DND-41 (cell line): ENCODE results near the gene CLECL1.
"Not testable (repeated sequence)": the region's sequence is repeated elsewhere in the genome, so short reads cannot be mapped to it uniquely, and the experiment has no call there.

Experiments used
- ATAC-seq: fragments of 200-7000 bp; cut with Tn5 transposase; 3 replicates; pipeline ENCODE4 v1.9.1; 2021; ENCODE audit warnings: low read depth; ENCODE audit not compliant: insufficient read depth
- DNase-seq: peaks from one replicate; pipeline ENCODE4 v3.0.0-alpha.2; 2020
- H2AFZ ChIP-seq: 2 replicates; pipeline ENCODE4 v1.6.0; 2012; ENCODE audit warnings: low read depth, low read length
- H3K27ac ChIP-seq: 2 replicates; pipeline ENCODE4 v1.5.1; 2012; ENCODE audit warnings: low read length, inconsistent platforms
- H3K27me3 ChIP-seq: fragments of 200-600 bp; sonication (generic); 2 replicates; pipeline ENCODE4 v1.6.0; 2012; ENCODE audit warnings: low read length, mild to moderate bottlenecking, inconsistent platforms; ENCODE audit not compliant: insufficient read depth, poor library complexity
- H3K36me3 ChIP-seq: 2 replicates; pipeline ENCODE4 v1.5.1; 2012; ENCODE audit warnings: low read length, inconsistent platforms; ENCODE audit not compliant: insufficient read depth
- H3K4me1 ChIP-seq: 2 replicates; pipeline ENCODE4 v1.5.1; 2012; ENCODE audit warnings: mild to moderate bottlenecking, low read length; ENCODE audit not compliant: insufficient read depth
- H3K4me2 ChIP-seq: 2 replicates; pipeline ENCODE4 v1.6.0; 2012; ENCODE audit warnings: mild to moderate bottlenecking, moderate library complexity, low read length, inconsistent platforms; ENCODE audit not compliant: insufficient read depth
- H3K4me3 ChIP-seq, 2 experiments: fragments of 200-600 bp in 1 of 2; shearing (Covaris generic) in 1 of 2; 2 replicates each; pipeline ENCODE4 v1.5.1; 2012 to 2016; ENCODE audit warnings: inconsistent platforms in 2 of 2, low read length in 2 of 2, mild to moderate bottlenecking in 2 of 2, low read depth in 1 of 2, moderate library complexity in 1 of 2
- H3K79me2 ChIP-seq: 2 replicates; pipeline ENCODE4 v1.6.0; 2012; ENCODE audit warnings: low read length, inconsistent platforms; ENCODE audit not compliant: insufficient read depth
- H3K9ac ChIP-seq: 2 replicates; pipeline ENCODE4 v1.6.0; 2012; ENCODE audit warnings: low read depth, mild to moderate bottlenecking, inconsistent platforms, low read length, moderate library complexity
- H3K9me3 ChIP-seq: 2 replicates; pipeline ENCODE4 v1.5.1; 2012; ENCODE audit warnings: low read length, moderate library complexity, mild to moderate bottlenecking, inconsistent platforms; ENCODE audit not compliant: insufficient read depth, severe bottlenecking
- H4K20me1 ChIP-seq: 2 replicates; pipeline ENCODE4 v1.6.0; 2012; ENCODE audit warnings: low read length; ENCODE audit not compliant: insufficient read depth
- EZH2 ChIP-seq: IDR thresholded peaks from 3 replicates; pipeline ENCODE4 v1.6.1; 2012; ENCODE audit warnings: borderline replicate concordance, low read depth, mild to moderate bottlenecking, moderate library complexity, low read length, inconsistent platforms; ENCODE audit not compliant: severe bottlenecking
- TF ChIP-seq, protein P1 (sequence below): IDR thresholded peaks from 2 replicates; pipeline ENCODE4 v1.5.1; 2012; ENCODE audit warnings: borderline replicate concordance, low read length, moderate library complexity, mild to moderate bottlenecking; ENCODE audit not compliant: poor library complexity, severe bottlenecking; ENCODE audit errors: extremely low read depth

The CLECL1 gene

DNA sequence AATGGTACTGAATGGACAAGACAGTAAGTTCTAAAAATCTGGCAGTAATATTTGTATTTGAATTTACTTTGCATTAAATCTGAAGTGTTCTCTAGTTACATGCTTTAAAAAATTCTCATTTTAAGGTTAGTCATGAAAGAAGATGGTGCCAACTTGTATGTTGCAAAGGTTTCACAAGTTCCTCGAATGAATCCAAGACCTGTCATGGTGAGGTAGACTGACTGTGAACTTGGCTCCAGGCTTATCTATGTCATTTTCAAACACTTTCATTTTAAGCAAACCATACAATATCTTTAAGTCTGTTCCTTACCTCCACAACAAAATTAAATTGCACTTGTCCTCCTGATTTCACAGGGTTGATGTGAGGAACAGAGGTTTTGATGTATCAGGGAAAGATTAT lies 40.0 kb downstream of the CLECL1 start:
- H3K4me3 ChIP-seq, result no peak overlapping the region
- no peak overlapping the region for H3K27ac ChIP-seq
- ATAC-seq, result no peak
- H2AFZ ChIP-seq, result no peak overlapping the region
- TF ChIP-seq, protein P1, sequence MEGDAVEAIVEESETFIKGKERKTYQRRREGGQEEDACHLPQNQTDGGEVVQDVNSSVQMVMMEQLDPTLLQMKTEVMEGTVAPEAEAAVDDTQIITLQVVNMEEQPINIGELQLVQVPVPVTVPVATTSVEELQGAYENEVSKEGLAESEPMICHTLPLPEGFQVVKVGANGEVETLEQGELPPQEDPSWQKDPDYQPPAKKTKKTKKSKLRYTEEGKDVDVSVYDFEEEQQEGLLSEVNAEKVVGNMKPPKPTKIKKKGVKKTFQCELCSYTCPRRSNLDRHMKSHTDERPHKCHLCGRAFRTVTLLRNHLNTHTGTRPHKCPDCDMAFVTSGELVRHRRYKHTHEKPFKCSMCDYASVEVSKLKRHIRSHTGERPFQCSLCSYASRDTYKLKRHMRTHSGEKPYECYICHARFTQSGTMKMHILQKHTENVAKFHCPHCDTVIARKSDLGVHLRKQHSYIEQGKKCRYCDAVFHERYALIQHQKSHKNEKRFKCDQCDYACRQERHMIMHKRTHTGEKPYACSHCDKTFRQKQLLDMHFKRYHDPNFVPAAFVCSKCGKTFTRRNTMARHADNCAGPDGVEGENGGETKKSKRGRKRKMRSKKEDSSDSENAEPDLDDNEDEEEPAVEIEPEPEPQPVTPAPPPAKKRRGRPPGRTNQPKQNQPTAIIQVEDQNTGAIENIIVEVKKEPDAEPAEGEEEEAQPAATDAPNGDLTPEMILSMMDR, result no peak
- no peak for TF ChIP-seq EZH2
- DNase-seq, result no peak
- H3K79me2 ChIP-seq, result no peaks in the 10 kb centered on the region
- no peaks in the 10 kb centered on the region for H4K20me1 ChIP-seq
- H3K9me3 ChIP-seq, result peaks cover 14% of the 10 kb centered on the region
- peaks cover 27% of the 10 kb centered on the region for H3K36me3 ChIP-seq
- H3K4me2 ChIP-seq, result no peak overlapping the region
- H3K27me3 ChIP-seq, result no peaks in the 10 kb centered on the region
- no peaks in the 10 kb centered on the region for H3K4me1 ChIP-seq
- no peak overlapping the region for H3K9ac ChIP-seq

DNA sequence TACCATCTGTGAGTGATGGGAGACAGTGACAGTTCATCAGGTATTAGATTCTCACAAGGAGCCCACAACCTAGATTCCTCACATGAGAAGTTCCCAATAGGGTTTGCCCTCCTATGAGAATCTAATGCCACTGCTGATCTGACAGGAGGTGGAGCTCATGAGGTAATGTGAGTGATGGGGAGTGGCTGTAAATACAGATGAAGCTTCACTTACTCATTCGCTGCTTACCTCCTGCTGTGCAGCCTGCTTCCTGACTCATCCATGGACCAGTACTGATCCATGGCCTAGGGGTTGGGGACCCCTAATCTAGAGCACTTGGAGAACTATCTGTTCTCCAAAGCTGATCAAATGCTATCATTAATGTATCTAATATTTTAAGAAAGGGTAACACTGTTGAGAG lies 45.7 kb downstream of the CLECL1 start:
- Histone ChIP-seq H3K27me3 (no peaks in the 10 kb centered on the region), H3K79me2 (no peaks in the 10 kb centered on the region), H3K9ac (no peak overlapping the region), H3K27ac (no peak overlapping the region), H3K4me1 (no peaks in the 10 kb centered on the region), H3K4me2 (no peak overlapping the region), H4K20me1 (no peaks in the 10 kb centered on the region), H3K4me3 (no peak overlapping the region), H3K9me3 (peaks cover 7% of the 10 kb centered on the region), H2AFZ (no peak overlapping the region), H3K36me3 (peaks cover 22% of the 10 kb centered on the region)
- TF ChIP-seq EZH2, result no peak
- TF ChIP-seq, protein P1, result no peak
- DNase-seq (no peak), ATAC-seq (no peak)

DNA sequence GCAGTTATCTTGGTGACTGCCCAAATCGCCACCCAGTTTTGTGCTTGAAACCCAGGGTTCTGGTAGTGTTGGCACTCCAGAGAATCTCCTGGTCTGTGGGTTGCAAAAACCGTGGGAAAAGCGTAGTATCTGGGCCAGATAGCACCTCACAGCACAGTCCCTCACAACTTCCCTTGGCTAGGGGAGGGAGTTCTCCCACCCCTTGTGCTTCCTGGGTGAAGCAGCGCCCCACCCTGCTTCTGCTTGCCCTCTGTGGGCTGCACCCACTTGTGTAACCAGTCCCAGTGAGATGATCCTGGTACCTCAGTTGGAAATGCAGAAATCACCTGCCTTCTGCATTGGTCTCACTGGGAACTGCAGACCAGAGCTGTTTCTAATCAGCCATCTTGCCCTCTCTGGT lies 47.0 kb downstream of the CLECL1 start:
- H3K79me2 ChIP-seq, result no peaks in the 10 kb centered on the region
- DNase-seq (no peak), ATAC-seq (no peak)
- no peaks in the 10 kb centered on the region for H3K27me3 ChIP-seq
- H3K36me3 ChIP-seq, result peaks cover 22% of the 10 kb centered on the region
- H3K27ac ChIP-seq, result no peak overlapping the region
- H4K20me1 ChIP-seq, result no peaks in the 10 kb centered on the region
- peaks cover 7% of the 10 kb centered on the region for H3K9me3 ChIP-seq
- no peaks in the 10 kb centered on the region for H3K4me1 ChIP-seq
- no peak overlapping the region for H3K4me3 ChIP-seq
- no peak for TF ChIP-seq EZH2
- TF ChIP-seq, protein P1, result no peak
- H3K4me2 ChIP-seq, result no peak overlapping the region
- no peak overlapping the region for H2AFZ ChIP-seq
- H3K9ac ChIP-seq, result no peak overlapping the region

DNA sequence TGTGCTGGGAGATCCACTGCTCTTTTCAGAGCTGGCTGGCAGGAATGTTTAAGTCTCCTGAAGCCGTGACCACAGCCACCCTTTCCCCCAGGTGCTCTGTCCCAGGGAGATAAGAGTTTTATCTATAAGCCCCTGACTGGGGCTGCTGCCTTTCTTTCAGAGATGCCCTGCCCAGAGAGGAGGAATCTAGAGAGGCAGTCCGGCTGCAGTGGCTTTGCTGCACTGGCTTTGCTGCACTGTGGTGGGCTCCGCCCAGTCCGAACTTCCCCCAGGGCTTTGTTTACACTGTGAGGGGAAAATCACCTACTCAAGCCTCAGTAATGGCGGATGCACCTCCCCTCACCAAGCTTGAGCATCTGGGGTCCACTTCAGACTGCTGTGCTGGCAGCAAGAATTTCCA lies 47.5 kb downstream of the CLECL1 start:
- not testable (repeated sequence) for H3K9ac ChIP-seq, H3K4me3 ChIP-seq, H3K27me3 ChIP-seq, H3K4me2 ChIP-seq, H2AFZ ChIP-seq, DNase-seq, H4K20me1 ChIP-seq, H3K9me3 ChIP-seq, ATAC-seq, H3K79me2 ChIP-seq, H3K27ac ChIP-seq, H3K4me1 ChIP-seq
- H3K36me3 ChIP-seq, result peaks cover 22% of the 10 kb centered on the region

DNA sequence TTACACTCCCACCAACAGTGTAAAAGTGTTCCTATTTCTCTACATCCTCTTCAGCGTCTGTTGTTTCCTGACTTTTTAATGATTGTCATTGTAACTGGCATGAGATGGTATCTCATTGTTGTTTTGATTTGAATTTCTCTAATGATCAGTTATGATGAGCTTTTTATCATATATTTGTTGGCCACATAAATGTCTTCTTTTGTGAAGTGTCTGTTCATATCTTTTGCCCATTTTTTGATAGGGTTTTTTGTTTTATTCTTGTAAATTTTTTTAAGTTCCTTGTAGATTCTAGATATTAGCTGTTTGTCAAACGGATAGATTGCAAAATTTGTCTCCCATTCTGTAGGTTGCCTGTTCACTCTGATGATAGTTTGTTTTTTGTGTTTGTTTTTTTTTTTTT lies 49.9 kb downstream of the CLECL1 start:
- not testable (repeated sequence) for H3K4me3 ChIP-seq, H2AFZ ChIP-seq, H3K4me2 ChIP-seq, DNase-seq, H3K27ac ChIP-seq, H3K9ac ChIP-seq, H4K20me1 ChIP-seq, H3K79me2 ChIP-seq, ATAC-seq, H3K27me3 ChIP-seq, H3K4me1 ChIP-seq
- H3K36me3 ChIP-seq, result peaks cover 12% of the 10 kb centered on the region
- peaks cover 13% of the 10 kb centered on the region for H3K9me3 ChIP-seq

DNA sequence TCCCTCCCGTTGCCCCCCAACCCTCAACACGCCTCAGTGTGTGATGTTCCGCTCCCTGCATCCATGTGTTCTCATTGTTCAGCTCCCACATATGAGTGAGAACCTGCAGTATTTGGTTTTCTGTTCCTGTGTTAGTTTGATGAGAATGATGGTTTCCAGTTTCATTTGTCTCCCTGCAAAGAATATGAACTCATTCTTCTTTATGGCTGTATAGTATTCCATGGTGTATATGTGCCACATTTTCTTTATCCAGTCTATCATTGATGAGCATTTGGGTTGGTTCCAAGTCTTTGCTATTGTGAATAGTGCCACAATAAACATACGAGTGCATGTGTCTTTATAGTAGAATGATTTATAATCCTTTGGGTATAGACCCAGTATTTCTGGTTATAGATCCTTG lies 50.4 kb downstream of the CLECL1 start:
- not testable (repeated sequence) for H3K4me1 ChIP-seq, H3K4me3 ChIP-seq, H2AFZ ChIP-seq, H3K4me2 ChIP-seq, H3K36me3 ChIP-seq, DNase-seq, H3K79me2 ChIP-seq, H3K27me3 ChIP-seq, H3K27ac ChIP-seq, H3K9ac ChIP-seq, ATAC-seq, H4K20me1 ChIP-seq
- peaks cover 13% of the 10 kb centered on the region for H3K9me3 ChIP-seq
